Right forelimb (tissue), 1 donor: ENCODE data around the gene ASCL5.

Experiments
- DNase-seq: peaks from one replicate; pipeline ENCODE4 v3.0.0-alpha.2; 2018

ASCL5 gene

DNA sequence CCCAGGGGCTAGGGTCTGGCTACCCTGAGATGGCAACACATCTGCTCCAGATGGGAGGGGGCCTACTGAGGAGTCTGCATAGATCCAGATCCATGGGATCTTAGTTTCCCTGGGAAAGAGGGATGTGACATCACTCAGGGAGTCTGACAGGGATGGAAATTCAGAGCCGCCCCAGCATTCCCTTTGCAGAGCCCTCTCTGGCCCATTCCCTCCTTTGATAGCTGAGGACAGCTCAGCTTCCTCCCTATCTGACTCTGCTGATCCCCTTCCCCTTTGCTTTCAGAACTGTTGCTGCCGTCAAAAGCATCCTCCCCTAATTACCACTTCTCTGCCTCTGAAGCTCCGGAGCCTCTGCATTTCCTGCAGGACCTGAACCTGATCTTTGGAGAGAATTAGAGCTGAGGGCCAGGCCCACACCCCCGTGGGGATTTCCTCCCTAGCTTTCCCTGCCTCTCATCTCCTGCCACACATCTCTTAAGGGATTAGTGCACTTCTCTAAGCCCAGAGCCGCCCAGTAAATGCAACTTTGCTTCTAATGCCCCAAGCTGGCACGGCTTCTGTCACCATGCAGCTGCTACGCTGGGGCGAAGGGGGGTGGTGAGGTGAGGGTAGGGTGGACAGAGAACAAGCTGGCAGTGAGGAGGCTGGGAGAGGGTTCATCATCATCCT, 9.5 kb upstream of the ASCL5 start:
- no peak for DNase-seq

- no peak for DNase-seq
These were observed 7.4 kb upstream of the ASCL5 start for GRCh38 chr1:201134405-201134804.

GRCh38 chr1:201131398-201131797, 4.4 kb upstream of the ASCL5 start:
- DNase-seq = no peak

DNA sequence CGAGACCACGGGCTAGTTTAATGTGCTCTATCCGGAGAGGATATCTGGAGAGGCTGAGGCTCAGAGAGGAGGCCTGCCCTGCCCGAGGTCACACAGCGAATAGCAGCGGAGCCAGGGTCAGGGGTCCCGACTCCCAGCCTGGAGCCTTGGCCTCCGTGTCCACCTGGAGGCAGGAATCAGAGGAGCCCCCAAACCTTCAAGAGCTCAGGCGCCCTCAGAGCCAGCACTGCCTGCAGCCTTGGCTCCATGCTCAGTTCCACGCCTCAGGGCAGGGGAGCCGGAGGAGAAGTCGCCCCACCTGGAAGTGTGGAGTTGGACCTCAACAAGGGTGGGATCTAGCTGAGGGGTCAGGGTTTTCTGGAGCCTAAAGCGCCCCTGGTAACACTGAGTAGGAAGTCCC, 2.0 kb upstream of the ASCL5 start:
- no peak for DNase-seq

DNA sequence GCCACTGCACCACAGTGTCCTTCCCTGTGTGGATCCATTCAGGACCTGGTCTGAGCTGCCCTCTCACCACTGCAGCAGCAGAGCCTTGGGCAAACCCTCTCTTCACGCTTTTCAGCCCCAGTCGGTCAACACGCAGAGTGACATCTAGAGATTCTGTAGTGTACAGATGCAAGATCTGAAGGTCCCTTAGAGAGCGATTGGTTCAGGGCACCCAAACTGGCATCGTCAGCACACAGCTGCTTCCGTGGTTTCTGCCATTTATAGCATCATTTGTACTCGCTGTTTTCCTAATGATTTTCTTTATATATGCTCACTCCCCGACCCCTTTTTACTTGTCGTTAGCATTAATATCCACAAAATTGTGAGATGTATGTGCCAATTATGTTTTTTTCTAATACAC, 1.5 kb upstream of the ASCL5 start:
- no peak for DNase-seq

- DNase-seq = no peak
These were observed 921 bp upstream of the ASCL5 start for GRCh38 chr1:201127755-201128455.

- no peak for DNase-seq
These were observed 537 bp downstream of the ASCL5 start for GRCh38 chr1:201126463-201126831.

DNA sequence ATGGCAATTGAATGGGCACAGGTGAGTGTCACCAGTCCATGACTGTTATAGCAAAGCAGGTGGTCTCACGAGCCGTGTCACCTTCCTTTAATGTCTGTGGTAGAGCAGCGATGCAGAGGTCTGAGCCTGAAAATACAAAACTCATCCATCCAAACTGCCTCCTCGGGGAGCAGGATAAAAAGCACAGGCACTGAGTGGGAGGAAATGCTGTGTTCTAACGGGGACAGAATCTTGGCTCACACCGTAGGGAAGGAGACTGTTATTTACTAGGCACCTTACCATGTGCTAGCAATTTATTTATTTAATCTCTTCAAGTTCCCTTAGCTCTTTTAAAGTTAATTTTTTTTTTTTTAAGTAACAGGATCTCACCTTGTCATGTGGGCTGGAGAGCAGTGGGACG, 1.2 kb downstream of the ASCL5 start:
- no peak for DNase-seq

- DNase-seq = no peak
These were observed 2.0 kb downstream of the ASCL5 start for GRCh38 chr1:201125019-201125418.

- no peak for DNase-seq
These were observed 3.1 kb downstream of the ASCL5 start for GRCh38 chr1:201123866-201124265.

DNA sequence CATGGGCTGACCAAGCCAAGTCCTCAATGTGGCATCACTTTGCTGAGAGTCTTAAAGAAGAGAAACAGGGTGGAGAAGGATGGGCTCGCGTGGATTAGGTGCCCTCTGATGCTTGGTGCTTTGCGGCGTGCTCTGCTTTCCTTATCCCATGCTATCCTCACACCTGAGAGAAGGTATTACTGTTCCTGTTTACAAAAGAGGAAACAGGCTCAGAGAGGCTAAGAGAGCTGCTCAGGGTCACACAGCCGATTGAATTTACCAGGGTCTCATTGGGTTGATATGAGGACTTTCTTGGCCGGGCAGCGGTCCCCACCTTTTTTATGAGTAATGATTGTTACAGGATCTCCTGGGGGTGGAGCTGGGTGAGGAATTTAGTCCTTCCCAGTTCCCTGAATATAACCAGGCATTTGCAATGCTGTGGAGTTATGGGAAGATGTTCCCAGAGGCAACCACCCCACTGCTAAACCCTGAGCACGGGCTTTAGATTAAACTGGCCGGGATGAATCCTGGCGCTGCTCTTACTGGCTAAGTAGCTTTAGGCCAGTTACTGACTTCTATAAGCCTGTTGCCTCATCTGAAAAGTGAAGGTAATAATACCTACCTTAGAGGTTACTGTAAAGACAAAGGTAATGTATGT, 4.5 kb downstream of the ASCL5 start:
- no peak for DNase-seq

DNA sequence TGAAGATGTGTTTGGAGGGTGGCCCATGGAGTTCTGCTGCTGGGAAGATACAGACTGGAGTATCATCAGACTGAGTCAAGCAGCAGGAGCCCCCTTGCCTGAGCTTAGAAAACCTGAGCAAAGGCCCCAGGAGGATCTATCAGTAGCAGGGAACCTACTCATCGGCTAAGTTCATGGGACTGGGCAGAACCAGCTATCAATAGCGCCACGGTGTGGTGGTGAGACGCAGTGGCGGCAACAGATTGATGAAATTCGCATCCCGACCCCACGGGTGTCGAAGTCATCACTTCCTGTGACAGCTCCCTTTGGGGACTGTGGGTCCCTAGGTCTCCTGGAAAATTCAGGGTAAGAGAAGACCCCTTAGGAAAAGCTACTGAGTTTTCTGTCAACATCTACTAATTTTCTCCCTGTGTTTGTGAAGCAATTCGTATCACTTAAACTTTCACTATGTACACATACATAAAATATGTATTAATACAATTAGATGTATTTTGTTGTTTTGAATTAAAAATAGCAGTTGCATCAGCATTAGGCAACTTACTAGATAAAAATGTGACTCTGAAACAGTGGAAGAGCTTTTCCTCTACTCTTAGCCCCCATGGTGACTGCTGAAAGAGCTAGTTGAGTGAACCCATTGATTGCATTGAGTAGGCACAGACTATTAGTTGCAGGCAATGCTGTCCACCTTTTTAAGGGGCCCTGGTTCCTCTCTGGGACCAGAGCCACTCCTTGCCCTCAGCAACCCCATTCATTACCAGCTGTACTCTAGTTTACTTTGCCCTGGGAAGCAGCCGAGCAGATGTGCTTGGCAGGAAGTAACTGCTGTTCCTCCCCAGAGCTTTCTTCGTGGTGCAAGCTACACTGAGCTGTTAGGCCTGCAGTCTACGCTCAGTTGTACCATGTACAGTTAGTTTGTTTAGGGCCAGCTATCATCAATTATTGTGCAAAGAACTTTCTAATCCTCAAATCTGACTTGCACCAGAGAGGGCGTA, 7.5 kb downstream of the ASCL5 start:
- no peak for DNase-seq

- DNase-seq = no peak
These were observed 10.9 kb downstream of the ASCL5 start for GRCh38 chr1:201116091-201116490.

- DNase-seq = no peak
These were observed 11.5 kb downstream of the ASCL5 start for GRCh38 chr1:201115390-201115937.

DNA sequence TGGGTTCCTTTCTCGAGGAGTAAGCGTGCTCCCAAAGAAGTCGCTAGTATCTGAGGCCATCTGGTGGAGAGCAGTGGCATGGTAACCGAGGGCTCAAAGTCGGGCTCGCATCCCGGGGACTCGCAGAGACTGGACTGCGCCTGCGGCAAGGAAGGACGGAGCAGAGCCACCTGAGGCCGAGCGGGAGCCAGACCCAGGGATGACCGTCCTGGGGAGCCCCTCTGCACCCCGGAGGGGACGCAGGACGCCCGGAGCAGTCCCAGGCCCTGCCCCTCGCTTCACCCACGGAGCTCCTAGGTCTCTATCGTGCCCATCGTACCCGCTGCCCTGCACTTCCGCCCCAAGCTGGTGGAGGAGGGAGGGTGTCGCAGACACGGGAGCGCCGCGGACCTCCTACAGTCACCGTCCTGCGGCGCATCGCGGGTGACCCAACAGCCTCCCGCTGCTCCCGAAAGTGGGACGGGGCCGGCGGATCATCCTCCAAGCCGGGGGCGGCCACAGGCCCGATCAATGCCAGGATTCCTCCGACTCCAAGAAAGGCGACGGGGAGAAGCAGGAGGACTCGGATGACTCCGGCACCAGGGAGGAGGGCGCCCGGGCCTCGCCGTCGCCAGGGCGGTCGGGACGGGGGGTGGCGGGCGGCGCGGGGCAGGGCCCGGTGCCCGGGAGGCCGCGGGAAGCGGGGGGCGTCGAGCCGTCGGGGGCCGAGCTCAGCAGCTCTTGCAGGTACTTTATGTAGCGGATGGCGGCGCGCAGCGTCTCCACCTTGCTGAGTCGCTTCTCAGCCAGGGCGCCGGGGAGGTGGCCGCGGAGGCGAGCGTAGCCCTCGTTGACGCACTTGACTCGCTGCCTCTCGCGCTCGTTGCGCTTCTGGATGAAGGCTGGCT, 12.5 kb downstream of the ASCL5 start:
- DNase-seq = peak; percentile 91

- DNase-seq = no peak
These were observed 13.3 kb downstream of the ASCL5 start for GRCh38 chr1:201113451-201114244.

DNA sequence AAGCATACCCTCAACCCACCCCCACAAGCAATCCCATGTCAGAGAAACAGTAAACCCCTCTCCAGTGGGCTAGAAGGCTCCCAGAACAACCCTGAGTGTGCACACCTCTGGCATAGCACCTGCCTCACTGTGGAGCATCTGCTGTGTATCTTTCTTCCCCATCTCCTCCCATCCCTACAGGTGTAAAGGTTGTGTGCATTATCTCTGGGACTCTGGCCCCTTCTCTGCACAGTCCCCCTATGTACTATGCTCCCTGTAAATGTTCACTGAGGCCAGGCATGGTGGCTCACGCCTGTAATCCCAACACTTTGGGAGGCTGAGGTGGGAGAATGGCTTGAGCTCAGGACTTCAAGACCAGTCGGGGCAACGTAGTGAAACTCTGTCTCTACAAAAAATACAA, 14.1 kb downstream of the ASCL5 start:
- DNase-seq = no peak

DNA sequence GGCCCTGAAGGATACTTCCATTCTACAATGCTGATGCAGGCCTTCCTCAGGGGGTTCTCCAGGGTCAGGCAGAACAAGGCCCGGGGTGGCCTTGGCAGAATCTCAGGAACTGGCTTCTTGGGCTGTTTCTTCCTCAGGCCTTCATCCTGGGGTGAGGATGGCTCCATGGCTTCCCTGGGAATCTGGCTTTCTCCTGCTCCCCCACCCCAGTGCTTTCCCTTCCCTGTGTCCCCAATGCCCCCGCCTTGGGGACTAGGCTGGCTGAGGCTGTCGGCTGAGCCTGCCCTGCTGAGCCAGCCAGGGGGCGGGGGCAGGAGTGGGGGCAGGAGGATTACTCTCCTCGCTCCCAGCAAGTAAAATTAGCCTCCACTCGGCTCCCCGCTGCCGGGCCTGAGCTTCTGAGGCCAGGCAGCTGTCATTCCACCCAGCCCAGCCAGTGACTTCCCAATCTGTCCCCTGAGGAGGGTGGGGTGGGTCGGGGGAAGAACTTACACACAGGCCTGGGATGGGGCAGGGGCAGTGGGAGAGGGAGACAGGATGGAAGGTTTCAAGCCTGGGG, 14.7 kb downstream of the ASCL5 start, which contains the start of gene CACNA1S:
Gene CACNA1S (minus strand): TSS at position 254 of the 559 bp plus-strand sequence. CDS start 87 bp downstream, at position 167.
- no peak for DNase-seq

DNA sequence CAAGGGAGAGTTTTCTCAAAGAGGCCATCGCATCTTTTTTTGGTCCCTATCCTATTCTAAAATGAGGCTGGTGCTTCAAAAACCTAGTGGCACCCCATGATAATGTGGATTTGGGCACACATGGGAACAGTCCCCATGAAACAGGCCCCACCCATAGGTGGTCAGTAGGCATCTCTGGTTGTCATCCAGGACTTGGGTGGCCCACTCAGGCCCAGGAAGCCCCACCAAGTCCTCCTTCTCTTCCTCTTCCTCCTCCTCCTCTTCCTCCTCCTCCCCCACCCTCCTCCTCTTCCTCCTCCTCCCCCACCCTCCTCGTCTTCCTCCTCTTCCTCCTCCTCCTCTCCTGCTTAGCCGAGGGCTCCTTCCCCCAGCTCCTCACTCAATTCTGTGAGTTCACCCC, 15.3 kb downstream of the ASCL5 start:
- DNase-seq = no peak

- DNase-seq = no peak
These were observed 15.8 kb downstream of the ASCL5 start for GRCh38 chr1:201111156-201111555.
